K562 (cell line): ENCODE data around the gene FEM1B. TPM values are rescaled to one million over a fixed set of nuclear protein-coding genes. Genes with fewer than 3 reads are reported as not detected.

ENCODE experiments used
- CTCF ChIP-seq, 3 experiments: IDR thresholded peaks in 2 of 3; conservative IDR thresholded peaks in 1 of 3; 2 replicates each; pipeline ENCODE4 v1.5.1; 2011 to 2012; ENCODE audit warnings: low read length in 3 of 3, mild to moderate bottlenecking in 3 of 3, control low read depth in 2 of 3, improper control_type of control experiment in 1 of 3, inconsistent platforms in 1 of 3, low read depth in 1 of 3, mixed read lengths in 1 of 3, moderate library complexity in 1 of 3; ENCODE audit not compliant: insufficient read depth in 2 of 3
- CXXC5 ChIP-seq: fragments of 250-450 bp; sonication (Bioruptor Pico); IDR thresholded peaks from 2 replicates; pipeline ENCODE4 v1.8.0; 2022; ENCODE audit warnings: inconsistent platforms, mild to moderate bottlenecking, moderate library complexity
- DACH1 ChIP-seq: fragments of 450-650 bp; IDR thresholded peaks from 2 replicates; pipeline ENCODE4 v1.6.1; 2018; ENCODE audit not compliant: partially characterized antibody
- ELF2 ChIP-seq: fragments of 250-450 bp; sonication (Bioruptor Pico); IDR thresholded peaks from 2 replicates; pipeline ENCODE4 v1.5.0; 2021; ENCODE audit warnings: mild to moderate bottlenecking
- EP400 ChIP-seq: fragments of 450-650 bp; IDR thresholded peaks from 2 replicates; pipeline ENCODE4 v1.6.1; 2017; ENCODE audit warnings: antibody characterized with exemption, mild to moderate bottlenecking, moderate library complexity
- GABPA ChIP-seq: fragments of 200-800 bp; sonication (Bioruptor generic); conservative IDR thresholded peaks from 2 replicates; pipeline ENCODE4 v1.6.1; 2016; ENCODE audit warnings: low read depth, missing genetic modification characterization, missing compliant biosample characterization
- GATA2 ChIP-seq: sonication (generic); formaldehyde crosslinking; IDR thresholded peaks from 2 replicates; pipeline ENCODE4 v1.4.0; 2020; ENCODE audit warnings: mild to moderate bottlenecking, missing genetic modification reagents
- GATAD2A ChIP-seq: fragments of 450-650 bp; IDR thresholded peaks from 2 replicates; pipeline ENCODE4 v1.6.1; 2017
- HMG20A ChIP-seq: fragments of 450-650 bp; formaldehyde crosslinking; conservative IDR thresholded peaks from 2 replicates; pipeline ENCODE4 v1.4.0; 2020; ENCODE audit warnings: mild to moderate bottlenecking, mixed read lengths
- NCOR1 ChIP-seq: fragments of 450-650 bp; IDR thresholded peaks from 2 replicates; pipeline ENCODE4 v1.6.1; 2016; ENCODE audit warnings: mild to moderate bottlenecking, moderate library complexity
- NR3C1 ChIP-seq: sonication (generic); formaldehyde crosslinking; IDR thresholded peaks from 2 replicates; pipeline ENCODE4 v1.8.1; 2022; ENCODE audit warnings: missing genetic modification reagents
- PML ChIP-seq: IDR thresholded peaks from 2 replicates; pipeline ENCODE4 v1.6.1; 2012; ENCODE audit warnings: low read length, inconsistent platforms
- RAD21 ChIP-seq, 2 experiments: fragments of 250-450 bp in 1 of 2; fragments of 450-650 bp in 1 of 2; sonication (Bioruptor Pico) in 1 of 2; formaldehyde crosslinking in 1 of 2; IDR thresholded peaks in 1 of 2; conservative IDR thresholded peaks in 1 of 2; 2 replicates each; pipeline versions ENCODE4 v1.4.0 to v1.8.0; 2020 to 2022; ENCODE audit warnings: mild to moderate bottlenecking in 2 of 2, moderate library complexity in 1 of 2
- SMARCA5 ChIP-seq: fragments of 450-650 bp; IDR thresholded peaks from 2 replicates; pipeline ENCODE4 v1.6.1; 2016
- SREBF2 ChIP-seq: sonication (generic); formaldehyde crosslinking; IDR thresholded peaks from 2 replicates; pipeline ENCODE4 v1.4.0; 2020; ENCODE audit warnings: mild to moderate bottlenecking, missing genetic modification reagents
- STAG1 ChIP-seq: sonication (generic); formaldehyde crosslinking; IDR thresholded peaks from 2 replicates; pipeline ENCODE4 v1.5.0; 2020; ENCODE audit warnings: missing genetic modification reagents, borderline replicate concordance
- SUPT5H ChIP-seq: fragments of 450-650 bp; IDR thresholded peaks from 2 replicates; pipeline ENCODE4 v1.6.1; 2016
- TFAM ChIP-seq: fragments of 250-450 bp; sonication (Bioruptor Pico); conservative IDR thresholded peaks from 2 replicates; pipeline ENCODE4 v1.5.0; 2021; ENCODE audit warnings: mild to moderate bottlenecking, moderate library complexity
- ZFP36 ChIP-seq: fragments of 150-350 bp; IDR thresholded peaks from 2 replicates; pipeline ENCODE4 v1.6.1; 2018; ENCODE audit warnings: low read length, low read depth; ENCODE audit not compliant: partially characterized antibody
- ZNF280A ChIP-seq: fragments of 450-650 bp; IDR thresholded peaks from 2 replicates; pipeline ENCODE4 v1.6.1; 2018; ENCODE audit warnings: mild to moderate bottlenecking, low read depth; ENCODE audit not compliant: partially characterized antibody
- ZNF609 ChIP-seq: sonication (generic); formaldehyde crosslinking; IDR thresholded peaks from 2 replicates; pipeline ENCODE4 v1.8.1; 2023; ENCODE audit warnings: missing genetic modification reagents, mild to moderate bottlenecking, borderline replicate concordance
- ZNF76 ChIP-seq: fragments of 250-450 bp; sonication (Bioruptor Pico); IDR thresholded peaks from 2 replicates; pipeline ENCODE4 v1.4.0; 2020; ENCODE audit warnings: mild to moderate bottlenecking, moderate library complexity, borderline replicate concordance
- polyA plus RNA-seq, 8 experiments: library from polyadenylated mRNA; depleted of rRNA in 4 of 8; stranded (reverse) in 5 of 8; unstranded in 3 of 8; fragments of >200 nt; fragmentation: Nextera tagmentation in 2 of 8; fragmentation: Illumina TruSeq in 1 of 8; extraction: Ambion mirVana in 2 of 8; extraction: Trizol in 1 of 8; gene quantifications; 2 replicates each; pipeline versions ENCODE4 v1.2.1 to v1.2.3, GENCODE V29; 2011 to 2014; ENCODE audit warnings: inconsistent platforms in 1 of 8, missing spikeins in 1 of 8
- total RNA-seq, 7 experiments: library from RNA; depleted of rRNA in 6 of 7; stranded (reverse); fragments of >200 nt in 6 of 7; fragmentation: Illumina TruSeq in 2 of 7; extraction: Trizol in 2 of 7; gene quantifications; 2 replicates each; pipeline versions ENCODE4 v1.2.1 to v1.2.3, GENCODE V29; 2011 to 2021; ENCODE audit warnings: low replicate concordance in 1 of 7

The FEM1B gene
- total and polyA plus RNA-seq, 9 of the 15 experiments (the other 6 are each of a cell fraction or from before 2014, with no cell fraction given), result 5.9 to 61.6 (median 20.1) TPM

- TF ChIP-seq HMG20A (CRISPR knock-in tag) (no peak), DACH1 (no peak), ZNF609 (CRISPR knock-in tag) (no peak), SMARCA5 (no peak), RAD21 (CRISPR knock-in tag; conservative IDR thresholded peaks at IDR 0.05 in 1 of 2, IDR thresholded peaks at IDR 0.05 in 1 of 2) (peak in 1 of 2 experiments; percentile 49; a peak in 3 of 4 replicates), EP400 (no peak), TFAM (no peak), STAG1 (CRISPR knock-in tag) (peak; percentile 27; the same call in 1 of the 2 replicates), GATAD2A (no peak), PML (no peak), GATA2 (CRISPR knock-in tag) (no peak), CTCF (IDR thresholded peaks at IDR 0.05 in 2 of 3, conservative IDR thresholded peaks at IDR 0.05 in 1 of 3; ENCODE audit: insufficient read depth in 2 of 3, low read depth in 1 of 3, low read length in 3 of 3) (peak; percentile 58 to 76 (median 64)), SUPT5H (no peak), GABPA (tag) (no peak), SREBF2 (CRISPR knock-in tag) (no peak), ZNF280A (no peak), ZNF76 (CRISPR knock-in tag) (no peak), NR3C1 (CRISPR knock-in tag) (no peak), ZFP36 (peak; percentile 63), ELF2 (no peak), NCOR1 (no peak), CXXC5 (CRISPR knock-in tag) (0 out of 2 replicates have a peak, but pooled peaks have one; percentile 5)
Observed at GRCh38 chr15:68316061-68316804, 38.7 kb downstream of the FEM1B start (continued).
